HCT116 (cell line): ENCODE data around the gene DRD4. TPM values are rescaled to one million over a fixed set of nuclear protein-coding genes. Genes with fewer than 3 reads are reported as not detected.

ENCODE experiments used
- ATAC-seq: fragments of 200-7000 bp; cut with Tn5 transposase; 2 replicates; pipeline ENCODE4 v1.9.1; 2020; ENCODE audit warnings: mild to moderate bottlenecking, moderate library complexity
- BruUV-seq: library from RNA; stranded (reverse); fragments of 400-500 nt; replicated peaks from 2 replicates; lab custom pipeline; 2021; lab: Mats Ljungman, UMichigan
- CTCF ChIA-PET: fragments of 300-600 bp; sonication (Branson Sonifier 250); formaldehyde crosslinking; loops from one replicate; lab custom pipeline; 2021; ENCODE audit warnings: antibody characterized with exemption; lab: Charles Lee
- POLR2A ChIA-PET: fragments of 300-600, 350-600 bp; sonication (Branson Sonifier 250); formaldehyde crosslinking; loops from one replicate; lab custom pipeline; 2021; ENCODE audit warnings: antibody characterized with exemption; lab: Charles Lee
- RAD21 ChIA-PET, 2 experiments: fragments of 300-600 bp; sonication (Branson Sonifier 250); formaldehyde crosslinking; loops; one replicate each; lab custom pipeline; 2023; ENCODE audit warnings: low total read pairs in 2 of 2; ENCODE audit not compliant: uncharacterized antibody in 2 of 2, unreplicated experiment in 2 of 2, low non-redundant PET in 1 of 2; lab: Charles Lee
- DNase-seq: peaks from one replicate; pipeline ENCODE4 v3.0.0-alpha.2; 2010; ENCODE audit warnings: low read depth, low spot score
- H2AFZ ChIP-seq: fragments of 200-600 bp; shearing (Covaris generic), sonication (generic); 2 replicates; pipeline ENCODE4 v1.6.1; 2017; ENCODE audit warnings: low read depth, mixed run types, mixed read lengths, antibody characterized with exemption, low read length; ENCODE audit not compliant: poor library complexity, severe bottlenecking
- H3K27ac ChIP-seq: 2 replicates; pipeline ENCODE4 v1.5.1; 2012; ENCODE audit warnings: low read depth, low read length
- H3K27me3 ChIP-seq: fragments of 200-600 bp; sonication (generic); 2 replicates; pipeline ENCODE4 v1.6.1; 2016; ENCODE audit warnings: mixed run types, low read length, mixed read lengths; ENCODE audit not compliant: insufficient read depth
- H3K36me3 ChIP-seq, 2 experiments: fragments of 200-500 bp in 1 of 2; fragments of 200-600 bp in 1 of 2; sonication (Bioruptor generic) in 1 of 2; sonication (generic) in 1 of 2; 2 replicates each; pipeline versions ENCODE4 v1.5.1 to v1.6.1; 2014 to 2016; ENCODE audit warnings: low read length in 2 of 2, inconsistent platforms in 1 of 2, mixed read lengths in 1 of 2, mixed run types in 1 of 2; ENCODE audit not compliant: insufficient read depth in 2 of 2, control insufficient read depth in 1 of 2
- H3K4me1 ChIP-seq, 2 experiments: fragments of 200-600 bp in 1 of 2; sonication (generic) in 1 of 2; 2 replicates each; pipeline versions ENCODE4 v1.5.1 to v1.6.1; 2012 to 2017; ENCODE audit warnings: low read length in 2 of 2, inconsistent platforms in 1 of 2, mild to moderate bottlenecking in 1 of 2, mixed read lengths in 1 of 2, mixed run types in 1 of 2, moderate library complexity in 1 of 2; ENCODE audit not compliant: insufficient read depth in 2 of 2, control insufficient read depth in 1 of 2
- H3K4me2 ChIP-seq: fragments of 200-600 bp; sonication (generic); 2 replicates; pipeline ENCODE4 v1.6.1; 2017; ENCODE audit warnings: mixed run types, low read length, mixed read lengths
- H3K4me3 ChIP-seq, 2 experiments: fragments of 200-600 bp in 1 of 2; sonication (generic) in 1 of 2; replicated peaks in 1 of 2; 2 replicates each; pipeline ENCODE4 v1.5.1; 2011 to 2016; ENCODE audit warnings: low read length in 2 of 2, control low read depth in 1 of 2, low read depth in 1 of 2, mild to moderate bottlenecking in 1 of 2, mixed read lengths in 1 of 2, mixed run types in 1 of 2
- H3K79me2 ChIP-seq: fragments of 200-600 bp; sonication (generic); 2 replicates; pipeline ENCODE4 v1.6.1; 2017; ENCODE audit warnings: mild to moderate bottlenecking, mixed run types, low read length, moderate library complexity, mixed read lengths; ENCODE audit not compliant: insufficient read depth
- H3K9ac ChIP-seq: fragments of 200-600 bp; sonication (generic); 2 replicates; pipeline ENCODE4 v1.6.1; 2016; ENCODE audit warnings: low read length, mixed read lengths
- H3K9me2 ChIP-seq: fragments of 200-600 bp; sonication (generic), shearing (Covaris generic); 2 replicates; pipeline ENCODE4 v1.6.1; 2017; ENCODE audit warnings: mixed run types, mild to moderate bottlenecking, moderate library complexity; ENCODE audit not compliant: insufficient read depth
- H3K9me3 ChIP-seq, 2 experiments: fragments of 200-500 bp in 1 of 2; fragments of 200-600 bp in 1 of 2; sonication (Bioruptor generic) in 1 of 2; sonication (generic) in 1 of 2; 2 replicates each; pipeline ENCODE4 v1.6.1; 2014 to 2017; ENCODE audit warnings: low read length in 2 of 2, mixed read lengths in 2 of 2, inconsistent platforms in 1 of 2, low read depth in 1 of 2, mild to moderate bottlenecking in 1 of 2, mixed run types in 1 of 2, moderate library complexity in 1 of 2; ENCODE audit not compliant: control insufficient read depth in 1 of 2, insufficient read depth in 1 of 2
- H4K20me1 ChIP-seq: fragments of 200-600 bp; sonication (generic), shearing (Covaris generic); 2 replicates; pipeline ENCODE4 v1.6.1; 2017; ENCODE audit warnings: mixed run types, mild to moderate bottlenecking, moderate library complexity; ENCODE audit not compliant: insufficient read depth
- ATF3 ChIP-seq: IDR thresholded peaks from 2 replicates; pipeline ENCODE4 v1.6.1; 2012
- CBX3 ChIP-seq: IDR thresholded peaks from 2 replicates; pipeline ENCODE4 v1.6.1; 2012; ENCODE audit warnings: low read depth
- CEBPB ChIP-seq: IDR thresholded peaks from 2 replicates; pipeline ENCODE4 v1.6.1; 2012; ENCODE audit warnings: low read depth
- CTCF ChIP-seq, 3 experiments: fragments of 200-600 bp in 1 of 3; sonication (generic) in 1 of 3; IDR thresholded peaks in 2 of 3; conservative IDR thresholded peaks in 1 of 3; 2 replicates each; pipeline ENCODE4 v1.5.1; 2012 to 2017; ENCODE audit warnings: low read depth in 2 of 3, low read length in 2 of 3, antibody characterized with exemption in 1 of 3, borderline replicate concordance in 1 of 3, control low read depth in 1 of 3, mild to moderate bottlenecking in 1 of 3, mixed read lengths in 1 of 3, mixed run types in 1 of 3, moderate library complexity in 1 of 3; ENCODE audit not compliant: insufficient read depth in 1 of 3
- EGR1 ChIP-seq: IDR thresholded peaks from 2 replicates; pipeline ENCODE4 v1.6.1; 2012; ENCODE audit warnings: low read depth
- EZH2 ChIP-seq: fragments of 200-600 bp; sonication (generic); IDR thresholded peaks from 2 replicates; pipeline ENCODE4 v1.6.1; 2017; ENCODE audit warnings: antibody characterized with exemption, mixed run types
- EZH2phosphoT487 ChIP-seq: fragments of 200-600 bp; IDR thresholded peaks from 2 replicates; pipeline ENCODE4 v1.6.1; 2018; ENCODE audit warnings: antibody characterized with exemption, borderline replicate concordance
- FOSL1 ChIP-seq: IDR thresholded peaks from 2 replicates; pipeline ENCODE4 v1.6.1; 2012; ENCODE audit warnings: low read depth
- MAX ChIP-seq: IDR thresholded peaks from 2 replicates; pipeline ENCODE4 v1.6.1; 2012
- POLR2A ChIP-seq: IDR thresholded peaks from 2 replicates; pipeline ENCODE4 v1.7.0; 2011; ENCODE audit warnings: borderline replicate concordance; ENCODE audit not compliant: insufficient read depth, insufficient read length; ENCODE audit errors: extremely low read depth
- POLR2AphosphoS5 ChIP-seq: IDR thresholded peaks from 2 replicates; pipeline ENCODE4 v1.6.1; 2011; ENCODE audit warnings: mild to moderate bottlenecking, low read depth, low read length, moderate library complexity
- RAD21 ChIP-seq: IDR thresholded peaks from 2 replicates; pipeline ENCODE4 v1.6.1; 2012; ENCODE audit warnings: low read depth, mild to moderate bottlenecking
- REST ChIP-seq: IDR thresholded peaks from 2 replicates; pipeline ENCODE4 v1.6.1; 2012; ENCODE audit warnings: low read depth
- SRF ChIP-seq: IDR thresholded peaks from 2 replicates; pipeline ENCODE4 v1.6.1; 2012; ENCODE audit warnings: low read depth
- TCF7L2 ChIP-seq: IDR thresholded peaks from 2 replicates; pipeline ENCODE4 v1.7.0; 2011; ENCODE audit warnings: borderline replicate concordance, inconsistent platforms; ENCODE audit not compliant: insufficient read depth, insufficient read length; ENCODE audit errors: extremely low read depth
- YY1 ChIP-seq: IDR thresholded peaks from 2 replicates; pipeline ENCODE4 v1.6.1; 2011; ENCODE audit warnings: low read length, low read depth, moderate library complexity, mild to moderate bottlenecking; ENCODE audit not compliant: insufficient replicate concordance; ENCODE audit errors: extremely low read depth
- ZBTB33 ChIP-seq: IDR thresholded peaks from 2 replicates; pipeline ENCODE4 v1.6.1; 2011; ENCODE audit warnings: mild to moderate bottlenecking, low read length, moderate library complexity; ENCODE audit not compliant: insufficient replicate concordance; ENCODE audit errors: extremely low read depth
- ZFX ChIP-seq: fragments of 450-650 bp; IDR thresholded peaks from 2 replicates; pipeline ENCODE4 v1.6.1; 2017
- intact Hi-C: fragments of 100-400 bp; cut with micrococcal nuclease; formaldehyde crosslinking; loops from 2 replicates; pipeline ENCODE4 v1.10.0; 2022
- total RNA-seq: library from RNA; stranded (reverse); gene quantifications from one replicate; pipeline ENCODE4 v1.2.1, GENCODE V29; 2021; ENCODE audit not compliant: unreplicated experiment

The DRD4 gene
- total RNA-seq, 1 experiment from 2014 or later, result 2.4 TPM

GRCh38 chr11:614623-615503 lies 22.2 kb upstream of the DRD4 start:
- RAD21 ChIA-PET, result no interaction called here
- Histone ChIP-seq H3K27ac (peak overlapping the region; percentile 69), H3K4me1 (peaks cover 8 to 42% of the 10 kb centered on the region in 2 experiments), H3K27me3 (no peaks in the 10 kb centered on the region), H3K9ac (peak overlapping the region; percentile 74), H3K4me3 (peak overlapping the region; percentile 62 to 68), H3K9me2 (no peaks in the 10 kb centered on the region), H3K79me2 (peaks cover 27% of the 10 kb centered on the region; the same call in 1 of the 2 replicates), H2AFZ (no peak overlapping the region), H3K9me3 (no peaks in the 10 kb centered on the region), H3K4me2 (peak overlapping the region; percentile 95), H3K36me3 (peaks cover 18 to 26% of the 10 kb centered on the region in 2 experiments; a peak in 3 of 4 replicates), H4K20me1 (peaks cover 13% of the 10 kb centered on the region; the same call in 1 of the 2 replicates)
- BruUV-seq, result no TSS peak
- TF ChIP-seq MAX (no peak), SRF (no peak), YY1 (no peak), FOSL1 (no peak), POLR2AphosphoS5 (no peak), ZBTB33 (no peak), CEBPB (no peak), ATF3 (no peak), EZH2 (no peak), REST (no peak), TCF7L2 (no peak), ZFX (no peak; the same call in 1 of the 2 replicates), POLR2A (no peak), EGR1 (no peak), CTCF (IDR thresholded peaks at IDR 0.05 in 2 of 3, conservative IDR thresholded peaks at IDR 0.05 in 1 of 3; ENCODE audit: borderline replicate concordance in 1 of 3, insufficient read depth in 1 of 3, low read depth in 2 of 3, low read length in 2 of 3) (no peak), EZH2phosphoT487 (no peak), RAD21 (no peak), CBX3 (no peak)
- intact Hi-C loops, result no loop called here
- DNase-seq, result no peak
- no peak for ATAC-seq
- CTCF ChIA-PET, result no interaction called here
- POLR2A ChIA-PET, result interaction anchor here (1.7 kb wide), 1 partner anchor 39 kb away, joined by 4 read pairs; the partner anchor contains the start of gene PHRF1
